LHCN-M2 (cell line): ENCODE data around the gene REC8. TPM values are rescaled to one million over a fixed set of nuclear protein-coding genes. Genes with fewer than 3 reads are reported as not detected.
A peak's percentile ranks its signal among the peaks of the same experiment; 100 is the strongest.
"Not testable (repeated sequence)": the region's sequence is repeated elsewhere in the genome, so short reads cannot be mapped to it uniquely, and the experiment has no call there.

Experiments used
- DNase-seq: peaks from one replicate; pipeline ENCODE4 v3.0.0-alpha.2; 2012; ENCODE audit warnings: low read depth
- total RNA-seq: library from RNA; depleted of rRNA; stranded (reverse); fragments of >200 nt; gene quantifications from 2 replicates; pipeline ENCODE4 v1.2.3, GENCODE V29; 2014

The REC8 gene
- total RNA-seq, 1 experiment from 2014 or later = 1.6 TPM

DNA sequence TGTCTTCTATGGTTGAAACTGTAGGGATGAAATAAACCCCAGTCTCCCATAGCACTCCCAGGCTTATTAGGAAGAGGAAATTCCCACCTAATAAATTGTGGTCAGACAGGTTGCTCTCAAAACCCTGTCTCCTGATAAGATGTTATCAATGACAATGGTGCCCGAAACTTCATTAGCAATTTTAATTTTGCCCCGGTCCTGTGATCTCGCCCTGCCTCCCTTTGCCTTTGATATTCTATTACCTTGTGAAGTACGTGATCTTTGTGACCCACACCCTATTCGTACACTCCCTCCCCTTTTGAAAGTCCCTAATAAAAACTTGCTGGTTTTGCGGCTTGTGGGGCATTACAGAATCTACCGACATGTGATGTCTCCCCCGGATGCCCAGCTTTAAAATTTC is 30.7 kb downstream of the REC8 start:
- DNase-seq = not testable (repeated sequence)

DNA sequence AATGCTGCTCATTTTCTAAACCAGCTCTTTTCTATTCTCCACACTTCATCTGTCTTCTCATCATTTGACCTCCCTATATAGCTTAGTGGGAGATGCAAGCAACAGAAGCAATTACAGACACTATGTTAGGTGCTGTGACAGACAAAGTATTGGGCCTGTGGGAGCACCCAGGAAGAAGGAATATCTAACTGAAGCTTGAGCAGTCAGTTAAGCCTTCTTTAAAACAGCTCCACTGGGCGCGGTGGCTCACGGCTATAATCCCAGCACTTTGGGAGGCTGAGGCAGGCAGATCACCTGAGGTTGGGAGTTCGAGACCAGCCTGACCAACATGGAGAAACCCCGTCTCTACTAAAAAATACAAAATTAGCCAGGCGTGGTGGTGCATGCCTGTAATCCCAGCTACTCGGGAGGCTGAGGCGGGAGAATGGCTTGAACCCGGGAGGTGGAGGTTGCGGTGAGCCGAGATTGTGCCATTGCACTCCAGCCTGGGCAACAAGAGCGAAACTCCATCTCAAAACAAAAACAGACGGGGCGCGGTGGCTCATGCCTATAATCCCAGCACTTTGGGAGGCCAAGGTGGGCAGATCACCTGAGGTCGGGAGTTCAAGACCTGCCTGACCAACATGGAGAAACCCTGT is 31.5 kb downstream of the REC8 start:
- not testable (repeated sequence) for DNase-seq

GRCh38 chr14:24204163-24205146 is 32.6 kb downstream of the REC8 start:
- no peak for DNase-seq

- DNase-seq = no peak
Observed at GRCh38 chr14:24206260-24207103, 34.6 kb downstream of the REC8 start.

GRCh38 chr14:24207104-24207551 is 35.2 kb downstream of the REC8 start:
- no peak for DNase-seq

- no peak for DNase-seq
Observed at GRCh38 chr14:24207625-24208024, 35.7 kb downstream of the REC8 start.

- no peak for DNase-seq
Observed at GRCh38 chr14:24211311-24211710, 39.4 kb downstream of the REC8 start.

DNA sequence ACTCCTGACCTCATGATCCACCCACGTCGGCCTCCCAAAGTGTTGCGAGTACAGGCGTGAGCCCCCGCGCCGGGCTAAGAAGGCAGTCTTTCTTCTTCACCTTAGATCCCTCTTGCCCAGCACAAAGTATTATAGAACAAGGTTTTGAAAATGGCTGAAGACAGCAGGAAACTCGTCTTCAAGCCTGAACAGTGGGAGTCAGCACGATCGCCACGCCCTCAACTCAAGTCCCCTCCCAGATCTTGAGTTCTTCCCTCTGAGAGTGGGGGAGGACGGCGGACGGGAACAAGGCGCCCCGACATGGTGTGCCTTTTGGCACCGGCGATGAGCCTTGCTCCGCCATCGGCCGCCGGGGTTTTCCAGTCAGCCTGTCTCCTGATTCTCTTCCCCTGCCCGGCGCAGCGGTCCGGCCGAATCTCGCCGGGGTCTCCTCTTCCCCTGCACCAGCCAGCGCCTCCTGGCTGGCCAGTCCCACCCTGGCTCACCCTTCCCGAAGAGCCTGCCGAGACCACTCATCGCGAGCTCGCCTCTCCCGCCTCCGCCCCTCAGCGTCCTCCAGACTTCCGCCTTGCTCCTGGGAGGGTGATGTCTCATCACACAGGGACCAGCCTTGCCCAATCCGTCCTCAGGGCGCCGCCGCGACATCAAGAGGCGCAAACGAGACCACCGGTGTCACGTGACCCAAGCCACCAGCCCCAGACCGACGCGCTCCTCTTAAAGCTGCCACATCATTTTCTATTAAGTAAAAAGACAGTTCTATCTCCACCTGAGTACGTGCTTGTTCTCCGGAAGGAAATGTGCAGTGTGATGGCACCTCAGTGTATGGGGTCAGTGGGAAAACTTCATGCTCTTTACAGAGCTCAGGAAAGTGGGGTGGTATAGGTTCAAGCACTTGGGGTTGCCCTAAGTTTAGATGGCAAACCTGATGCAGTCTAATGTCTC is 41.3 kb downstream of the REC8 start, which contains the start of gene CHMP4A:
TSS of gene CHMP4A (minus strand) at position 565 of the 942 bp plus-strand sequence. CDS start at position 516, 49 bp downstream.
- DNase-seq = peak; percentile 98

GRCh38 chr14:24213866-24214662 is 42.2 kb downstream of the REC8 start:
- no peak for DNase-seq

GRCh38 chr14:24215495-24216344 is 43.8 kb downstream of the REC8 start, which contains the start of gene MDP1:
Gene MDP1, minus strand, starts transcription at chr14:24216066. Its CDS starts 111 bp downstream, at chr14:24215955.
- DNase-seq = peak; percentile 86

DNA sequence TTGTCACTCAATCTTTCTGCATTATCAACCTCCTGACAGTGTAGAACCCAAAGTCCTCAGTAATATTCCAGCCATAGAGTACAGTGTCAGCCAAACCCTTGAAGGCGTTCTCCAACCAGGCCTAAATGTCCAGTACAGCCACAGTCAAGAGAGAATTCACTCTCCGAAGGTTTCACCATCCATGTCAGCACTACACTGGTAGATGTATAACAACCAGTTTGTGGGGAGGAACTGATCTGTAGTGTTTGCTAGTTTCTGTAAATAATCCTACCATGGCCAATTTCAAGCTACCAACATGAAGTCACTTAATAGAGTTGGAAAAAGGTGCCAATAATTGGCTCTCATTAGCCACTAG is 44.4 kb downstream of the REC8 start:
- DNase-seq = no peak

GRCh38 chr14:24216876-24217275 is 45.0 kb downstream of the REC8 start:
- not testable (repeated sequence) for DNase-seq

GRCh38 chr14:24219080-24219479 is 47.2 kb downstream of the REC8 start:
- no peak for DNase-seq

- no peak for DNase-seq
Observed at GRCh38 chr14:24219521-24219920, 47.6 kb downstream of the REC8 start.

DNA sequence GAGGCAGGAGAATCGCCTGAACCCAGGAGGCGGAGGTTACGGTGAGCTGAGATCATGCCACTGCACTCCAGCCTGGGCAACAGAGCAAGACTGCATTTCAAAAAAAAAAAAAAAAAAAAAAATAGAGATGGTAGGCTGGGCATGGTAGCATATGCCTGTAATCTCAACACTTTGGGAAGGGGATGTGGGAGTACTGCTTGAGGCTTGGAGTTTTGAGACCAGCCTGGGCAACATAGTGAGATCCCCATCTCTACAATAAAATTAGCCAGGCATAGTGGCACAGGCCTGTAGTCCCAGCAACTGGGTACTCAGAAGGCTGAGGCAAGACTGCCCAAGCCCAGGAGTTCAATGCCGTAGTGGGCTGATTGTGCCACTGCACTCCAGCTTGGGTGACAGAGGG is 51.1 kb downstream of the REC8 start:
- not testable (repeated sequence) for DNase-seq

- DNase-seq = peak; percentile 83
Observed at GRCh38 chr14:24224618-24225071, 52.8 kb downstream of the REC8 start.

- DNase-seq = no peak
Observed at GRCh38 chr14:24226473-24226872, 54.6 kb downstream of the REC8 start.

DNA sequence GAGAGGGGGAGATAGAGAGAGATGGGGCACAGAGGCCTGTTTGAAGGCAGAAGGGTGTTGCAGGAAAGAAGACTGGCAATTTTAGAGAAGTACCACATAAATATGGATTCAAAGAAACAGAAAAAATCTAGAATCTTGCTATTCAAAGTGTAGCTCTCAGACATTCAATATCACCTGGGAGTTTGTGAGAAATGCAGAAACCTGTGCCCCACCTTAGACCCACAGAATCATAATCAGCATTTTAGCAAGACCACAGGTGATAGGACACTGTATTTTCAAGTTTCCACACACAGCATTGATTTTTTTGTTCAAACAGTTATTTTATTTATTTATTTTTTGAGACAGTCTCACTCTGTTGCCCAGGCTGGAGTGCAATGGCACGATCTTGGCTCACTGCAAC is 57.0 kb downstream of the REC8 start:
- no peak for DNase-seq
